ENCODE results near the gene MALRD1.

DNA sequence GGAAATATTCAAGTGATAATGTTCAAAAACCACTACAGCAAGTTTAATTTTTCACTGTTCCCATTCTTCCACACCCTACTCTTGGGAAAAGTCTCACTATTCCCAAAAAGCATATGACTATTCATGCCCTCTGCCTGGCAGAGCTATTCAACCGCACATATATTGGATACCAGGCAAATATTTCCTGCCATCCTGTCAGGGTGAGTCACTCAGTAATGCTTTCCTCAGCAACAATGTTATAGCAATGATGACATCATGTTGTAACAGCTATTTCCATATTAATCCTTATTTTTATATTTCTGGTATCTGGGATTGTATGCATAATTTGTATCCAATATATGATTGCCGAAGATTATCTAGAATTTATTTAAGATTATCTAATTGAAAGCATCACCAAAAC, 653.6 kb downstream of the MALRD1 start:
- TF ChIP-seq, protein P1, sequence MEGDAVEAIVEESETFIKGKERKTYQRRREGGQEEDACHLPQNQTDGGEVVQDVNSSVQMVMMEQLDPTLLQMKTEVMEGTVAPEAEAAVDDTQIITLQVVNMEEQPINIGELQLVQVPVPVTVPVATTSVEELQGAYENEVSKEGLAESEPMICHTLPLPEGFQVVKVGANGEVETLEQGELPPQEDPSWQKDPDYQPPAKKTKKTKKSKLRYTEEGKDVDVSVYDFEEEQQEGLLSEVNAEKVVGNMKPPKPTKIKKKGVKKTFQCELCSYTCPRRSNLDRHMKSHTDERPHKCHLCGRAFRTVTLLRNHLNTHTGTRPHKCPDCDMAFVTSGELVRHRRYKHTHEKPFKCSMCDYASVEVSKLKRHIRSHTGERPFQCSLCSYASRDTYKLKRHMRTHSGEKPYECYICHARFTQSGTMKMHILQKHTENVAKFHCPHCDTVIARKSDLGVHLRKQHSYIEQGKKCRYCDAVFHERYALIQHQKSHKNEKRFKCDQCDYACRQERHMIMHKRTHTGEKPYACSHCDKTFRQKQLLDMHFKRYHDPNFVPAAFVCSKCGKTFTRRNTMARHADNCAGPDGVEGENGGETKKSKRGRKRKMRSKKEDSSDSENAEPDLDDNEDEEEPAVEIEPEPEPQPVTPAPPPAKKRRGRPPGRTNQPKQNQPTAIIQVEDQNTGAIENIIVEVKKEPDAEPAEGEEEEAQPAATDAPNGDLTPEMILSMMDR (IDR thresholded peaks at IDR 0.05; ENCODE audit: poor library complexity), result no peak
- TF ChIP-seq EZH2phosphoT487 (IDR thresholded peaks at IDR 0.05; ENCODE audit: low read depth, severe bottlenecking, unreplicated experiment), result no peak
- no peak for TF ChIP-seq EZH2 (IDR thresholded peaks at IDR 0.05; ENCODE audit: borderline replicate concordance)
